NB4 (cell line): ENCODE data around the gene TNS1.

ENCODE experiments used
- CTCF ChIP-seq: IDR thresholded peaks from one replicate; pipeline ENCODE4 v1.5.1; 2012; ENCODE audit warnings: low read depth, low read length
- MAX ChIP-seq: IDR thresholded peaks from 2 replicates; pipeline ENCODE4 v1.6.1; 2011; ENCODE audit warnings: low read depth, low read length
- MYC ChIP-seq: IDR thresholded peaks from 2 replicates; pipeline ENCODE4 v1.6.1; 2011; ENCODE audit warnings: low read depth, low read length
- POLR2A ChIP-seq: IDR thresholded peaks from 2 replicates; pipeline ENCODE4 v1.6.1; 2011; ENCODE audit warnings: mild to moderate bottlenecking; ENCODE audit not compliant: insufficient read length; ENCODE audit errors: extremely low read depth

GRCh38 chr2:217791551-217791950, 211.2 kb downstream of the TNS1 start:
- TF ChIP-seq MAX (no peak), CTCF (no peak), POLR2A (no peak), MYC (no peak)
